GM20000 (cell line): Measurements from ENCODE around the gene PCNX2.

Experiments used
- DNase-seq: peaks from one replicate; pipeline ENCODE4 v3.0.0; 2012; ENCODE audit warnings: low spot score
- CTCF ChIP-seq: IDR thresholded peaks from 2 replicates; pipeline ENCODE4 v1.5.1; 2012; ENCODE audit warnings: mild to moderate bottlenecking, control low read depth; ENCODE audit errors: extremely low read depth, missing control alignments

PCNX2 gene

GRCh38 chr1:233256191-233256590, 39.3 kb downstream of the PCNX2 start:
- no peak for TF ChIP-seq CTCF
- DNase-seq, result no peak

- no peak for DNase-seq
- no peak for TF ChIP-seq CTCF
Observed at GRCh38 chr1:233255145-233255544, 40.4 kb downstream of the PCNX2 start.

- no peak for DNase-seq
- no peak for TF ChIP-seq CTCF
Observed at GRCh38 chr1:233253832-233254331, 41.6 kb downstream of the PCNX2 start.

- DNase-seq, result no peak
- TF ChIP-seq CTCF, result no peak
Observed at GRCh38 chr1:233253231-233253831, 42.2 kb downstream of the PCNX2 start.

GRCh38 chr1:233252441-233252840, 43.1 kb downstream of the PCNX2 start:
- no peak for TF ChIP-seq CTCF
- no peak for DNase-seq

- no peak for TF ChIP-seq CTCF
- DNase-seq, result no peak
Observed at GRCh38 chr1:233251201-233251720, 44.3 kb downstream of the PCNX2 start.

GRCh38 chr1:233248014-233248413, 47.5 kb downstream of the PCNX2 start:
- no peak for TF ChIP-seq CTCF
- no peak for DNase-seq
